ENCODE data around the gene CREG1. TPM values are rescaled to one million over a fixed set of nuclear protein-coding genes. Genes with fewer than 3 reads are reported as not detected.

The CREG1 gene
- polyA plus RNA-seq, 1 donor from 2014 or later, result 62.9 TPM

- Histone ChIP-seq H3K4me2 (ENCODE audit: low read length) (no peak overlapping the region), H2AFZ (ENCODE audit: low read depth, low read length) (no peak overlapping the region), H3K27me3 (ENCODE audit: insufficient read depth, low read depth, low read length) (no peaks in the 10 kb centered on the region), H4K20me1 (ENCODE audit: insufficient read depth) (no peaks in the 10 kb centered on the region), H3K4me3 (ENCODE audit: low read length) (no peak overlapping the region), H3K9me2 (ENCODE audit: insufficient read depth, low read length) (no peaks in the 10 kb centered on the region), H3K9me3 (ENCODE audit: low read length) (no peaks in the 10 kb centered on the region), H3K27ac (ENCODE audit: low read length) (no peak overlapping the region), H3K9ac (ENCODE audit: low read length) (no peak overlapping the region), H3K79me2 (replicated peaks; ENCODE audit: insufficient read depth, low read length) (no peaks in the 10 kb centered on the region), H3K36me3 (ENCODE audit: insufficient read depth, low read length) (no peaks in the 10 kb centered on the region), H3F3A (ENCODE audit: insufficient read depth, low read length, poor library complexity, severe bottlenecking) (no peaks in the 10 kb centered on the region)
- TF ChIP-seq, protein P1, sequence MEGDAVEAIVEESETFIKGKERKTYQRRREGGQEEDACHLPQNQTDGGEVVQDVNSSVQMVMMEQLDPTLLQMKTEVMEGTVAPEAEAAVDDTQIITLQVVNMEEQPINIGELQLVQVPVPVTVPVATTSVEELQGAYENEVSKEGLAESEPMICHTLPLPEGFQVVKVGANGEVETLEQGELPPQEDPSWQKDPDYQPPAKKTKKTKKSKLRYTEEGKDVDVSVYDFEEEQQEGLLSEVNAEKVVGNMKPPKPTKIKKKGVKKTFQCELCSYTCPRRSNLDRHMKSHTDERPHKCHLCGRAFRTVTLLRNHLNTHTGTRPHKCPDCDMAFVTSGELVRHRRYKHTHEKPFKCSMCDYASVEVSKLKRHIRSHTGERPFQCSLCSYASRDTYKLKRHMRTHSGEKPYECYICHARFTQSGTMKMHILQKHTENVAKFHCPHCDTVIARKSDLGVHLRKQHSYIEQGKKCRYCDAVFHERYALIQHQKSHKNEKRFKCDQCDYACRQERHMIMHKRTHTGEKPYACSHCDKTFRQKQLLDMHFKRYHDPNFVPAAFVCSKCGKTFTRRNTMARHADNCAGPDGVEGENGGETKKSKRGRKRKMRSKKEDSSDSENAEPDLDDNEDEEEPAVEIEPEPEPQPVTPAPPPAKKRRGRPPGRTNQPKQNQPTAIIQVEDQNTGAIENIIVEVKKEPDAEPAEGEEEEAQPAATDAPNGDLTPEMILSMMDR (IDR thresholded peaks at IDR 0.05; ENCODE audit: poor library complexity, severe bottlenecking), result no peak
- TF ChIP-seq, protein P2, sequence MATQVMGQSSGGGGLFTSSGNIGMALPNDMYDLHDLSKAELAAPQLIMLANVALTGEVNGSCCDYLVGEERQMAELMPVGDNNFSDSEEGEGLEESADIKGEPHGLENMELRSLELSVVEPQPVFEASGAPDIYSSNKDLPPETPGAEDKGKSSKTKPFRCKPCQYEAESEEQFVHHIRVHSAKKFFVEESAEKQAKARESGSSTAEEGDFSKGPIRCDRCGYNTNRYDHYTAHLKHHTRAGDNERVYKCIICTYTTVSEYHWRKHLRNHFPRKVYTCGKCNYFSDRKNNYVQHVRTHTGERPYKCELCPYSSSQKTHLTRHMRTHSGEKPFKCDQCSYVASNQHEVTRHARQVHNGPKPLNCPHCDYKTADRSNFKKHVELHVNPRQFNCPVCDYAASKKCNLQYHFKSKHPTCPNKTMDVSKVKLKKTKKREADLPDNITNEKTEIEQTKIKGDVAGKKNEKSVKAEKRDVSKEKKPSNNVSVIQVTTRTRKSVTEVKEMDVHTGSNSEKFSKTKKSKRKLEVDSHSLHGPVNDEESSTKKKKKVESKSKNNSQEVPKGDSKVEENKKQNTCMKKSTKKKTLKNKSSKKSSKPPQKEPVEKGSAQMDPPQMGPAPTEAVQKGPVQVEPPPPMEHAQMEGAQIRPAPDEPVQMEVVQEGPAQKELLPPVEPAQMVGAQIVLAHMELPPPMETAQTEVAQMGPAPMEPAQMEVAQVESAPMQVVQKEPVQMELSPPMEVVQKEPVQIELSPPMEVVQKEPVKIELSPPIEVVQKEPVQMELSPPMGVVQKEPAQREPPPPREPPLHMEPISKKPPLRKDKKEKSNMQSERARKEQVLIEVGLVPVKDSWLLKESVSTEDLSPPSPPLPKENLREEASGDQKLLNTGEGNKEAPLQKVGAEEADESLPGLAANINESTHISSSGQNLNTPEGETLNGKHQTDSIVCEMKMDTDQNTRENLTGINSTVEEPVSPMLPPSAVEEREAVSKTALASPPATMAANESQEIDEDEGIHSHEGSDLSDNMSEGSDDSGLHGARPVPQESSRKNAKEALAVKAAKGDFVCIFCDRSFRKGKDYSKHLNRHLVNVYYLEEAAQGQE (IDR thresholded peaks at IDR 0.05; ENCODE audit: borderline replicate concordance), result no peak
- TF ChIP-seq EZH2 (IDR thresholded peaks at IDR 0.05; ENCODE audit: borderline replicate concordance, insufficient read depth, low read length, poor library complexity, severe bottlenecking) (no peak), POLR2AphosphoS5 (IDR thresholded peaks at IDR 0.05) (no peak), RAD21 (conservative IDR thresholded peaks at IDR 0.05) (no peak), MXI1 (conservative IDR thresholded peaks at IDR 0.05; ENCODE audit: poor library complexity, severe bottlenecking) (no peak), SMC3 (conservative IDR thresholded peaks at IDR 0.05; ENCODE audit: poor library complexity) (no peak), EP300 (conservative IDR thresholded peaks at IDR 0.05; ENCODE audit: poor library complexity, severe bottlenecking) (no peak)
Observed at GRCh38 chr1:167593860-167594259, 40.3 kb upstream of the CREG1 start.

GRCh38 chr1:167592475-167592874 is 38.9 kb upstream of the CREG1 start:
- H3K27ac ChIP-seq (ENCODE audit: low read length), result no peak overlapping the region
- H3K36me3 ChIP-seq (ENCODE audit: insufficient read depth, low read length), result no peaks in the 10 kb centered on the region
- H3K79me2 ChIP-seq (replicated peaks; ENCODE audit: insufficient read depth, low read length), result no peaks in the 10 kb centered on the region
- H3K27me3 ChIP-seq (ENCODE audit: insufficient read depth, low read depth, low read length), result no peaks in the 10 kb centered on the region
- H3K4me3 ChIP-seq (ENCODE audit: low read length), result no peak overlapping the region
- H4K20me1 ChIP-seq (ENCODE audit: insufficient read depth), result no peaks in the 10 kb centered on the region
- TF ChIP-seq RAD21 (conservative IDR thresholded peaks at IDR 0.05), result no peak
- no peak overlapping the region for H2AFZ ChIP-seq (ENCODE audit: low read depth, low read length)
- H3K9me2 ChIP-seq (ENCODE audit: insufficient read depth, low read length), result no peaks in the 10 kb centered on the region
- H3K4me2 ChIP-seq (ENCODE audit: low read length), result no peak overlapping the region
- no peaks in the 10 kb centered on the region for H3F3A ChIP-seq (ENCODE audit: insufficient read depth, low read length, poor library complexity, severe bottlenecking)
- H3K9ac ChIP-seq (ENCODE audit: low read length), result no peak overlapping the region
- H3K9me3 ChIP-seq (ENCODE audit: low read length), result no peaks in the 10 kb centered on the region

- H4K20me1 ChIP-seq (ENCODE audit: insufficient read depth), result no peaks in the 10 kb centered on the region
- no peak overlapping the region for H3K4me3 ChIP-seq (ENCODE audit: low read length)
- no peak overlapping the region for H3K27ac ChIP-seq (ENCODE audit: low read length)
- H3F3A ChIP-seq (ENCODE audit: insufficient read depth, low read length, poor library complexity, severe bottlenecking), result no peaks in the 10 kb centered on the region
- no peaks in the 10 kb centered on the region for H3K79me2 ChIP-seq (replicated peaks; ENCODE audit: insufficient read depth, low read length)
- no peaks in the 10 kb centered on the region for H3K36me3 ChIP-seq (ENCODE audit: insufficient read depth, low read length)
- no peak overlapping the region for H3K9ac ChIP-seq (ENCODE audit: low read length)
- no peaks in the 10 kb centered on the region for H3K27me3 ChIP-seq (ENCODE audit: insufficient read depth, low read depth, low read length)
- no peaks in the 10 kb centered on the region for H3K9me2 ChIP-seq (ENCODE audit: insufficient read depth, low read length)
- no peak overlapping the region for H2AFZ ChIP-seq (ENCODE audit: low read depth, low read length)
- H3K9me3 ChIP-seq (ENCODE audit: low read length), result no peaks in the 10 kb centered on the region
- H3K4me2 ChIP-seq (ENCODE audit: low read length), result no peak overlapping the region
- TF ChIP-seq EZH2 (IDR thresholded peaks at IDR 0.05; ENCODE audit: borderline replicate concordance, insufficient read depth, low read length, poor library complexity, severe bottlenecking) (no peak), RAD21 (conservative IDR thresholded peaks at IDR 0.05) (no peak), POLR2AphosphoS5 (IDR thresholded peaks at IDR 0.05) (no peak), MXI1 (conservative IDR thresholded peaks at IDR 0.05; ENCODE audit: poor library complexity, severe bottlenecking) (no peak), TAF1 (IDR thresholded peaks at IDR 0.05; ENCODE audit: low read depth) (no peak), SMC3 (conservative IDR thresholded peaks at IDR 0.05; ENCODE audit: poor library complexity) (no peak), EP300 (conservative IDR thresholded peaks at IDR 0.05; ENCODE audit: poor library complexity, severe bottlenecking) (no peak)
- TF ChIP-seq, protein P1 (IDR thresholded peaks at IDR 0.05; ENCODE audit: poor library complexity, severe bottlenecking), result no peak
- TF ChIP-seq, protein P2 (IDR thresholded peaks at IDR 0.05; ENCODE audit: borderline replicate concordance), result no peak
Observed at GRCh38 chr1:167588361-167588760, 34.8 kb upstream of the CREG1 start.
